Muscle layer of colon (tissue), 2 donors: ENCODE results near the gene PPP1R9B.

Experiments used
- H3K27ac ChIP-seq: one replicate; pipeline ENCODE4 v1.7.0; 2013; ENCODE audit warnings: low read depth, mild to moderate bottlenecking, low read length, moderate library complexity
- H3K27me3 ChIP-seq, 2 donors: one replicate each; pipeline ENCODE4 v1.7.0; 2013; ENCODE audit warnings: low read length in 2 of 2, mild to moderate bottlenecking in 2 of 2; ENCODE audit not compliant: insufficient read depth in 2 of 2, control insufficient read depth in 1 of 2
- H3K36me3 ChIP-seq: one replicate; pipeline ENCODE4 v1.7.0; 2013; ENCODE audit warnings: mild to moderate bottlenecking, low read length; ENCODE audit not compliant: insufficient read depth
- H3K4me1 ChIP-seq: one replicate; pipeline ENCODE4 v1.7.0; 2013; ENCODE audit warnings: mild to moderate bottlenecking, low read length; ENCODE audit not compliant: insufficient read depth
- H3K4me3 ChIP-seq, 2 donors: one replicate each; pipeline ENCODE4 v1.7.0; 2013; ENCODE audit warnings: low read length in 2 of 2, low read depth in 1 of 2, mild to moderate bottlenecking in 1 of 2, moderate library complexity in 1 of 2
- H3K9ac ChIP-seq: one replicate; pipeline ENCODE4 v1.7.0; 2013; ENCODE audit warnings: low read length
- H3K9me3 ChIP-seq: one replicate; pipeline ENCODE4 v1.7.0; 2013; ENCODE audit warnings: mild to moderate bottlenecking, low read length
- donor health status: abdominal sarcoma.
- donor health status: Adenocarcinoma of cecum.

The PPP1R9B gene

GRCh38 chr17:50185631-50186471 lies 35.4 kb upstream of the PPP1R9B start:
- H3K9ac ChIP-seq, result no peak overlapping the region
- H3K27ac ChIP-seq, result peak overlapping the region; percentile 5
- H3K36me3 ChIP-seq, result peaks cover 61% of the 10 kb centered on the region
- H3K27me3 ChIP-seq, result no peaks in the 10 kb centered on the region
- no peak overlapping the region for H3K4me3 ChIP-seq
- H3K9me3 ChIP-seq, result no peaks in the 10 kb centered on the region
- peaks cover 43% of the 10 kb centered on the region for H3K4me1 ChIP-seq

GRCh38 chr17:50184611-50185398 lies 34.3 kb upstream of the PPP1R9B start:
- Histone ChIP-seq H3K4me1 (peaks cover 38% of the 10 kb centered on the region), H3K27ac (peak overlapping the region; percentile 64), H3K27me3 (no peaks in the 10 kb centered on the region), H3K9ac (no peak overlapping the region), H3K36me3 (peaks cover 50% of the 10 kb centered on the region), H3K4me3 (no peak overlapping the region), H3K9me3 (no peaks in the 10 kb centered on the region)

- Histone ChIP-seq H3K27me3 (no peaks in the 10 kb centered on the region), H3K9ac (no peak overlapping the region), H3K9me3 (no peaks in the 10 kb centered on the region), H3K36me3 (peaks cover 43% of the 10 kb centered on the region), H3K4me3 (no peak overlapping the region), H3K4me1 (peaks cover 30% of the 10 kb centered on the region), H3K27ac (peak overlapping the region; percentile 64)
These were observed 33.6 kb upstream of the PPP1R9B start for GRCh38 chr17:50184064-50184463.

GRCh38 chr17:50183421-50183994 lies 33.0 kb upstream of the PPP1R9B start:
- Histone ChIP-seq H3K4me1 (peaks cover 30% of the 10 kb centered on the region), H3K9me3 (no peaks in the 10 kb centered on the region), H3K27ac (peak overlapping the region; percentile 64), H3K27me3 (no peaks in the 10 kb centered on the region), H3K36me3 (peaks cover 37% of the 10 kb centered on the region), H3K4me3 (no peak overlapping the region), H3K9ac (no peak overlapping the region)

- no peak overlapping the region for H3K9ac ChIP-seq
- H3K4me1 ChIP-seq, result peaks cover 32% of the 10 kb centered on the region
- H3K4me3 ChIP-seq, result no peak overlapping the region
- no peaks in the 10 kb centered on the region for H3K9me3 ChIP-seq
- H3K27me3 ChIP-seq, result no peaks in the 10 kb centered on the region
- peak overlapping the region; percentile 30 for H3K27ac ChIP-seq
- H3K36me3 ChIP-seq, result peaks cover 31% of the 10 kb centered on the region
These were observed 32.4 kb upstream of the PPP1R9B start for GRCh38 chr17:50182783-50183420.

GRCh38 chr17:50181591-50182560 lies 31.4 kb upstream of the PPP1R9B start:
- Histone ChIP-seq H3K36me3 (peaks cover 21% of the 10 kb centered on the region), H3K9ac (no peak overlapping the region), H3K9me3 (no peaks in the 10 kb centered on the region), H3K4me1 (peaks cover 36% of the 10 kb centered on the region), H3K4me3 (no peak overlapping the region), H3K27me3 (no peaks in the 10 kb centered on the region), H3K27ac (no peak overlapping the region)

GRCh38 chr17:50181144-50181543 lies 30.7 kb upstream of the PPP1R9B start:
- H3K9ac ChIP-seq, result no peak overlapping the region
- no peaks in the 10 kb centered on the region for H3K9me3 ChIP-seq
- H3K27me3 ChIP-seq, result no peaks in the 10 kb centered on the region
- peaks cover 14% of the 10 kb centered on the region for H3K36me3 ChIP-seq
- H3K27ac ChIP-seq, result no peak overlapping the region
- no peak overlapping the region for H3K4me3 ChIP-seq
- H3K4me1 ChIP-seq, result peaks cover 37% of the 10 kb centered on the region

- Histone ChIP-seq H3K4me1 (peaks cover 39% of the 10 kb centered on the region), H3K36me3 (peaks cover 8% of the 10 kb centered on the region), H3K4me3 (no peak overlapping the region), H3K27ac (no peak overlapping the region), H3K27me3 (no peaks in the 10 kb centered on the region), H3K9me3 (no peaks in the 10 kb centered on the region), H3K9ac (no peak overlapping the region)
These were observed 30.1 kb upstream of the PPP1R9B start for GRCh38 chr17:50180620-50181019.

- H3K4me3 ChIP-seq, result no peak overlapping the region
- no peak overlapping the region for H3K27ac ChIP-seq
- peaks cover 4% of the 10 kb centered on the region for H3K36me3 ChIP-seq
- no peaks in the 10 kb centered on the region for H3K27me3 ChIP-seq
- no peak overlapping the region for H3K9ac ChIP-seq
- H3K9me3 ChIP-seq, result no peaks in the 10 kb centered on the region
- peaks cover 44% of the 10 kb centered on the region for H3K4me1 ChIP-seq
These were observed 29.6 kb upstream of the PPP1R9B start for GRCh38 chr17:50180111-50180510.

GRCh38 chr17:50177983-50178834 lies 27.7 kb upstream of the PPP1R9B start:
- H3K27ac ChIP-seq, result peak overlapping the region; percentile 80
- H3K27me3 ChIP-seq, result no peaks in the 10 kb centered on the region
- H3K4me3 ChIP-seq, result peak overlapping the region in 1 of 2 donors; percentile 22
- H3K9me3 ChIP-seq, result no peaks in the 10 kb centered on the region
- no peak overlapping the region for H3K9ac ChIP-seq
- H3K36me3 ChIP-seq, result no peaks in the 10 kb centered on the region
- peaks cover 43% of the 10 kb centered on the region for H3K4me1 ChIP-seq
